ENCODE measurements around the gene ANKRD18A.

DNA sequence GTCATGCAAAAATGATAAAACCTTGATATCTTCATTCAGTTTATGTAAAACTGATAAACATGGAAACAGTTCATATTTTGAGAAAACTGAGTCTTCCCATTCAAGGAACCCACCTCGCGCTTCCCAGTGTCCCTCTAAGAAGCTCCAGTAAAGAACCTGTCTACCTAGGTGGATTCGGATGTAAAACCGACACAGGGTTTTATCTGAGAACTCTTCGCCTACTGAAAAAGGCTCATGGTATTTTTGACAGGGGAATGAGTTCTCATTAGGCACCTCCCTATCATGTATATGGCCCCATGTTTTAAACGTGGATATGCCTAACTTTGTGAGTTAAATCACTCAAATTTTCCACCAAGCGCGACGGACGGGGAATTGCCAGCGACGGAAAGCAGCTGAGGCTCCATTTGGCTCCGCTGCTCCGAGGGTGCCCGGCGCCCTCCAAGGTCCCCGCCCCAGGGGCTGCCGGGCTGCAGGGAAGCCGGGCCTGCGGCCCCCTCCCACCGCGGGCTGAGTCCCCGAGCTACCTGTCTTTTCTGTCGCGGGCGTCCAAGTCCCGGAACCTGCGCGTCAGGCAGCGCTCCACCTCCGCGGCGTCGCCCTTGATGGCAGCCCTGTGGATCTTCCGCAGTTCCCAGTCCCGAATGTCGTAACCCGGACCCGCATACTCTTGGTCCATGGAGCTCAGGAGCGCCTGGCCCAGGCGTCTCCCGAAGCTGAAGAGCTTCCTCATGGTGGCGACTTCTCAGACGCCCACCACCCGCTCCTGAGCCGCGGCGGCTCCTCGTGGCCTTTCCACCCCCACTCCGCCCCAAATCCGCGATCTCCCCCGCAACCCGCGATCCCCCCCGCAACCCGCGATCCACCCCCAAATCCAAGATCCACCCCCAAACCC, 594 bp downstream of the ANKRD18A start:
- TF ChIP-seq POLR2A (IDR thresholded peaks at IDR 0.05; ENCODE audit: low read depth, low read length) (no peak), POLR2AphosphoS5 (IDR thresholded peaks at IDR 0.05; ENCODE audit: low read depth, low read length) (no peak)
